GM18526 (cell line): ENCODE measurements around the gene OPCML.

ENCODE experiments used
- POLR2A ChIP-seq: IDR thresholded peaks from 3 replicates; pipeline ENCODE4 v1.6.1; 2011; ENCODE audit not compliant: insufficient read length; ENCODE audit errors: extremely low read depth

OPCML gene

DNA sequence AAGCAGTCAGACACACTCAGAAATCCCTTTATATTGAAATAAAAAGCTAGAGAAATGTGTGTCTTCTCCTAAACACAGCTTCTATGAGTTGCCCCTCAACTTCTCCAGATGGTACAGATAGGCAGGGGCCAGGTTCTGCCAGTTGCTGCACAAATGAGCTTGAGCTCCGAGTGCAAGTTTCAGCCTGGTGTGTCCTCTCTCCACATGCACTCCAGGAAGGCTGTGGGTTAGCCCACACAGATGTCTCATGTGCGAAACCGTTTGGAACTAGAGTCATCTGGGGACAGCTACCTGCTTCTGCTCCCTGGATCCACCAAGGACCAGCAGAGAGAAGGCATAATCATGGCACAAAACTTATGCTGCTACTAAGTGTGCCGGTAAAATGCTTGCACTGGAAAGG, 812.6 kb downstream of the OPCML start:
- TF ChIP-seq POLR2A: no peak

DNA sequence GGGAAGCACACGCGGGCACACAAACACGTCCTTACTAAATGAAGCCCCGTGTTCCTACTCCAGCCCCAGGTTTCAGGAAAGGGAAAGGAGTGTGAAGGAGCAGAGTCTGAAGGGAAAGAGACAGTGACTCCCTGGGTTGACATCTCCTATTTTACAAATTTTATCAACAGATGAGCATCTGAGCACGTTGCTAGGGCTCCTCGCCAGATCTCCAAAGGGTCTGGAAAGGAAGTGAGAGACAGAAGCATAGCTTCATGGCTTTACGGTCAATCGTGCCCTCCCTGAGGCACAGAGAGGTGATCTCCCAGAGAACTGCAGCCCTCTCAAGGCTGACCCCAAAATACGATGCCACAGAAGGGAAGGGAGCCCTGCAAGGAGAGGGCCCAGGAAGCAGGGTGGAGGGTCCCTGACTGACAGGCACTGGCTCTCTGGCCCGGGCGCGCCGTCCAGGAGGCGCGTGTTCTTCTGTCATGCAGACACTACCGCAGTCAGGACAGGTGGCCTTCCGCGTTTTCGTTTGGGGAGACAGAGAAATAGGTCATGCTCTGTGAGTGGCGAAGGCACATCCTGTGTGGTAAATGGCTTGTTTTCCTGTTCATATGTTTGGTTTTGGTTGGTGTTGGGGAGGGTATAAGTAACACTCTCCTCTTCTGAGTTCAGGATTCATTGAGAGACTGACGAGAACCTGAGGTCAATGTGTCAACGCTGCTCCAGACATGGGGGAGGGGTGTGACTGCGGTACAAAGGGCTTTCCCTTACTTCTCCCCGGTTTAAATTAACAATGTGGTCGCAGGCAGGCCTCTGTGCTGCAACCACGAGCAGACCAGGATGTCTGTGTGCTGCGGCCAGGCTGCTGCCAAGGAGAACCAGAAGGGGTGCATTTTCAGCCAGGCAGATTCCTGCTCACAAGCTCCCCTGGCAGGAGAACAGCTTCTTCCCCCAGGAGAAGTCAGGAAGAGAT, 813.3 kb downstream of the OPCML start:
- no peak for TF ChIP-seq POLR2A

DNA sequence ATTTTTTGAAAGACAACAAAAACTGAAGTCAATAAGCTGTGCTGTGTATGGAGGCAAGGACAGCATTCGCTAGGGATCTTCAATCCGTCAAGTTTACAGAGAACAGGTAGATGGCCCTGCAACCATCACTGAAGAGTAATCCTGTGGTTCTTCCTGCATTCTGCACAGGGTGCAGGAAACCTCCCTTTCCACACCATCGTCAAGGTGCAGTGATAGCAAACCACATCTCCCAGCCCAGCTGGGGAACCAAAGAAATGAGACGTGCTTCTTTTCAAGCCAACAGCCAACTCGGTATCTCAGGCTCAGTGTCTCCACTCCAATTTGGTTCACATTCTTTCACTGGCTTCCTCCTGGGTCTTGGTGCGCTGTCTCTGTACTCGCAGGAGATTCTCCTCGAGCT, 814.5 kb downstream of the OPCML start:
- no peak for TF ChIP-seq POLR2A

DNA sequence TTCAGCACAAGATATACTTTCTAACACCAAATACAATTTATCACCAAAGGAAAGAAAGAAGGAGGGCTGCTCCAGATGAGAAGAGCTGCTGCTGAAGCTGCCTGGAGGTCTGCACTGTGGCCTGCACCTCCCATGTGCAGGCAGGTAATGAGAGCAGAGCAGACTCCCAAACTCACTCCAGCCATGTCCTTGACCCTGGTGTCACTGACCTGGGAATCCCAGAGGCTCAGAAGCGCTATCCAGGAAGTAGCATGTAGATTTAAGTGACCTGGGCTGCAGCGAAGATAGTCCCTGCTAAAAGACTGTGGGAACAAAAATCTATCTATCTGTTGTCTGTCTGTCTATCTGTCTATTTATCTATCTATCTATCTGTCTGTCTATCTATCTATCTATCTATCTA, 816.3 kb downstream of the OPCML start:
- no peak for TF ChIP-seq POLR2A

DNA sequence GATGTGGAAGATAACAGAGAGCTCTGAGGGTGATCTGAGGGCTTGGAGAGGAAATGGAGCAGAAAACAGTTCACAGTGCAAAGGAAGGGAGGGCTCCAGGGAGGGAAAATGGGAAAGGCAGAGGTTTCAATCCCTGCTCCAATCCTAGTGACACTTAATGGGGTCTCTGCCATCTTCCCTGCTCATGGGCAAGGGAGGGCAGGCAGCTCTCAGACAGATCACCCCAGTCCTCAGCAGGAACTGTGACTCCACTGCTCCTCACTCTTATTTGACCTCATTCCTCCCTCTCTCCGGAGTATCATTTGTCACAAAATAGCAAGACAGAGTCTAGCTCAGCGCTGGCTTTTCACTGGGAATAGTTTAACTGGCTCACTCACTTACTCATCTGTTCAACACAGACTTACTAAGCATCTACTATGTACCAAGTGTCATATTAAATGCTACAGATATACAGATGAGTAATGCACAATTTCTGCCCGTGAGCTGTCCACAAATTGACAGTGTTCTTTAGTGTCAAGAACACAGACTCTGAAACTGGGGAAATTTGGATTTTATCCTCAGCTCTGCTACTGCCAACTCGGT, 817.4 kb downstream of the OPCML start:
- TF ChIP-seq POLR2A: no peak

DNA sequence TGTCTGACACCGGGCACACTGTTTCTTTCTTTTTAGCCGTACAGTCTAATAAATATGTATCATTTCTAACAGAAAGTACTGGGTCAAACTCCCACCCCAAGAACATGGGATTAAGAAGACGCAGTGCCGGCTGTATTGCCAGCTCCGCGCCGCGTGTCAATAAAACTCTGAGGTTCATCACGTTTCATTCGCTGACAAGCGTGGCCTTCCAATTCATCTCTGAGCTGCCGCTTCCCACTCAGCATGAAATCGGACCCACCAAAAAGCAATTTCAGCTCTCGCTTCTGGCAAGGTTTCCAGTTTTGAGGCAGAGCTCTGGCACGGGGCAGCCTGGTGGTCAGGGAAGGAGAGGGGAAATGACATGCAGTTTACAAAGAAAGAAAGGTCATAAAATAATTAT, 819.8 kb downstream of the OPCML start:
- TF ChIP-seq POLR2A: no peak

DNA sequence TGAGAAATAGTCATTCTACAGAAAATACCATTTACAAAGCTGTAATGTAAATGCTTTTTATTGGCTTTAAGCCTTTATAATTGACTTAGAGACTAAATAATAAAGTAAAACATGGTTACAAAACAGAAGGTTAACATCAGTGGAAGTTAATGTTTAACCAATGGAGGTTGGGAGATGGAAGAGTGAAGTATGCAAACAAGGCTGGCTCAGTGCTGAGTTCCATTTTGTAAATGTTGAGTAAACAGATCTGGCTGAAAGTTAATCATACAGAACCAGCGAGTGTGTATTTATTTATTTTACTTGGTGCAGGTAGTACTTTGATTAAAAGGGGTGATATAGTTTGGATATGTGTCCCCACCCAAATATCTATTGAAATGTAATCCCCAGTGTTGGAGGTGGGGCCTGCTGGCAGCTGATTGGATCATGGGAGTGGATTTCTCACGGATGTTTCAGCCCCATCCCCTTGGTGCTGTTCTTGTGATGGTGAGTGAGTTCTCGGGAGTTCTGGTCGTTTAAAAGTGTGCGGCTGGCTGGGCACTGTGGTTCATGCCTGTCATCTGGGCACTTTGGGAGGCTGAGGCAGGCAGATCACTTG, 827.4 kb downstream of the OPCML start:
- TF ChIP-seq POLR2A: no peak

DNA sequence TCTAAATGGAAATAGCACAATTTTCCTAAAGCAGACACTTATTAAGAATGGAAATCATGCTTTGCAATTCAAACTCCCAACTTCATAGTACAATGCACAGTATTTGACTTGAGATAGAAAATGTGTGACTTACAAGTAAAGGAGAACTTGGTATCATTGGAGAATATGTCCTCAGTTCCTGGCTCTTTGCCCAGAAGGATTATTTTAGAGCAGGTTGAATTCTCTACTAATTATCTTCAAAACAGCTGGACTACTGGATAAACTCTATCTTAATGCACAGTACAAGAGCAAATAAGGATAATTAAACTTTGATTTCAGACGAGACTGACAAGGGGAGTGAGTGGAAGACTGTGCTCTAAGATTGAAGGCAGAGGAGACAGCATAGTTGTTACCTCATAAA, 839.4 kb downstream of the OPCML start:
- no peak for TF ChIP-seq POLR2A

DNA sequence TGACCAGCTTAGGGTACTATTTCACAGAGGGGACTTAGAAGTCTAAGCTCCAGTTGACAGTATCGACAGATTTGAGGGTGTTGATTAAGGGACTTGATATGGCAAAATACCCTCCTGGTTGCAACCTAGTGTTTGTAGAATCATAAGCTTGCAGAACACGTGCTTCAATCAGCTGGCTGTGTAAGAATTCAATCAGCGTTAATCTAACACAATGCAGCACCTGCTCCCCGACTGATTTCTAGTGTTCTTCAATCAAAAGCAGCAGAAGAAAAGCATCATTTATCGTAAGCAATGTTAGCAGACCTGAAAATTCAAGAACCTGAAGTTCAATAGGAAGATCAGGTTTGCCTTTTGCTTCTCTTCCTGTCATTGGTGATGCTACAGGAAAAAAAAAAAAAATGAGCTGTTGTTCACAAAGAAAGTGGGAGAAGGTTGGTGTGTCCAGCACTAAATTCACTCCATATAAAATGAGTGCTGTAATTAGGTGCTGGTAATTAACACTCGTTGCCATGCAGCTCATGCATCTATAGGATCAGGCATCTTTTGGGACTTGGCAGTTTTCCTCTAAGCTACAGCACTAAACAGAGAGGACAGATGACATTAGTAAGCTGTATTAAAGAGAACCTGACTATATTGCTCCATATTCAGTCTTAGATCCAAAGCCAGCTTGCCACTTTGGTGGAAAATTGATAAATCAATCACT, 840.3 kb downstream of the OPCML start:
- TF ChIP-seq POLR2A: no peak

DNA sequence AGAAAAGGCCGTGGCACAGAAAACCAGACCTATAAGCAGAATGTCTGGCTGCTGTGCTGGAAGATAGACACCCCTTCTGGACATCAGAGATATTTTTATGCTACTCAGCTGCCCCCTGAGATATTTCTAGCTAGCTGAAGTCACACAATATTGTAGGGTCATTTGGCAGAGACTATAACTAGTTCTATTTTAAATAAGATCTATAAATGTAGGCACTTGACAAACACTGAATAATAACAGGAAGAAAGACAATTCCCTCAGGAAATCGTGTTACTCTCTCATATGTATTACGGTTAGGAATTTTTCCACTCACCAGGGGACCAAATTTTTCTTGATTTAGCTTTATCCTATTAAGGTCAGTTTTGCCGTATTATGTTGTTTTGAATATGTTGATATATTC, 845.4 kb downstream of the OPCML start:
- TF ChIP-seq POLR2A: no peak

DNA sequence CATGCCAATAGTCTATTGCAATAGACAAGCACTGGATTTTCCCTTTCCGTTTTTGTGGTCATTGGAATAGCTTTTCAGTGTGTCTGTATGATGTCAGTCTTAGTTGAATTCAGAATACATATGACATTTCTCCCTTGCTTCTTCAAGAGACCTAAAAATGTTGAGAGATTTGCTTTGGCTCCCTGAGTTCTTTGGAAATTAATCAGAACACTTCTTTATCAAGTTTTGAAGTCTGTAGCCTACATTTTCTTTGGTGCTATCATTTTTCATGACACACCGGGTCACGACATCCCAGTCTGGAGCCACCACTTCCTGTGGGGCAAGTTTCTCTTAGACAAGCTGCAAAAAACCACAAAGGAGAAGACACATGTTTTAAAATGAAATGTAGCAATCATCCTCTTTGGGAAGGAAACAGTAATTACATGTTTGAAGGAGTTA, 847.1 kb downstream of the OPCML start:
- TF ChIP-seq POLR2A: no peak

DNA sequence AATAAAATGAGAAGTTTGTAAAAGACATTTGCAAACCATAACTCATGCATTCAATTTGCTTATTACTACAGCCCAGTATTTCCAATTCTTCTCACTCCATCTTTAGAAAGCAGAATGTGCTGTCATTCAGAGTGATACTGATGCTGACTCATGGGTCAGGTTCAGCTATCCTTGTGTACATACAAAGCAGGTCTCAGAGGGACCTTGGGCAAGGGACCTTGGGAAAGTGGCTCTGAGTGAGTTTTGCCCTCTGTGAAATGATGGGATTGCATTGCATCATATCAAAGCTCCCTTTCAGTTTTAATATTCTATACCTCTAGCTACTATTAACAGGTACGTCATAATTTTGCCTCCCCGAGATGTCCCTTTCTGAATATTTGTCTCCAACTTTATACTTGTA, 848.7 kb downstream of the OPCML start:
- TF ChIP-seq POLR2A: no peak

DNA sequence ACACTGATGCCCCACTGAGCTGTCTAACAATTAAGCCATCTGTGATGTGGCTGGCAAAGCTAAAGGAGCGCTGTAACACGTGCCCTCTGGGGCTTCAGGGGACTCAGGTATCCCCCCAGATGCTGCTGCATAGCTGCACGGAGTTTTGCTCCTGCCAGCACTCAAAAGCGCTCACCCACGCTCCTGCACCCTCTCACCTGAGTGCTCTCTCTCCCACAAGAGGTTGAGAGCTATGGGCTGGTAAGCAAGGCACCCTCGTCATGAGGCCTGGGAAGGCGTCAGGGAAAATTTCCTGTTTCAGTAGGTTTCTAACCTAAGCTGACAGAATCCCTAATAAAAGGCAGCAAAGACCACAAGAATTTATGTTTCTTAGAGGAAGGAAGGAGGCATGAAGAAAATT, 850.3 kb downstream of the OPCML start:
- no peak for TF ChIP-seq POLR2A

DNA sequence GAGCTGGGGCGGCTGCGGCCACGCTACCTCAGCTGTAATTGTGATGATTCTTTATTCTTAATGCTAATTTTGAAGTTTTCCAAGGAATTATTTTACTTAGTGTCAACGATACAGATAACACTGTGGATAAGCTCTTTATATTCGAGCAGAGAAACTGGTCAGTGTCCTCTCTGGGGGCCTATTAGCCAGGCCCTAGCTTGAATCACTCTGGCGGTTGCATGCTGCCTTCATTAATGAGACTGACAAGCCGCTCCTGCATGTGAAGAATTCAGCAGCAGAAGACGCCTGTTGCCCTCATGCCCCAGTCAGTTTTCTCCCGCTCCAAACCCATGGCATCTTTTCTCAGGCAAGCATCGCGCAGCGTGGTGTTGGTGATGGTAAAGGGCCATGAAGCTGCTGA, 851.7 kb downstream of the OPCML start:
- no peak for TF ChIP-seq POLR2A

DNA sequence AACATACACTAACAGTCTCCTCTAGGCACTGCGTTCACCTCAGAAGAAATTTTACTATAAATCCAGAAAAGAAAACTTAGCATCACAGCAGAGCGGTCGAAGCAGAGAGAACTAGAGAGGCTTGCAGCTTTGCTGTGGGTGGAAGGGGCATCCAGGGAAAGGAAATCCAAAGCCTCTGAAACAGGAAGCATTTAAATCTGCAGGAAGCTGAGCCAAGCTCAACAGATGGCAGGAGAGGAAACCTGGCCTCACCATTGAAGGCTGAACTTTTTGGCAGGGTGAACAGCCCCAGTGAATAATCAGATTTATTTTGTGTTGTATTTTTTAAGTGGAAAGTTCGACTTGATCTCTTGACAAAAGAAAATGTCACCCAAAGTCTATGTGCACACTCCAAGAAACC, 858.1 kb downstream of the OPCML start:
- no peak for TF ChIP-seq POLR2A
